Measurements from ENCODE around the gene HMCN2.

GRCh38 chr9:130445268-130445983 lies 179.9 kb downstream of the HMCN2 start:
- TF ChIP-seq CTCF (IDR thresholded peaks at IDR 0.05) = no peak
- TF ChIP-seq ZFX (IDR thresholded peaks at IDR 0.05; ENCODE audit: borderline replicate concordance) = no peak

Data from 22Rv1 (cell line).